Stimulated activated naive CD8-positive, alpha-beta T cell treated with anti-CD3 and anti-CD28 coated beads, Interleukin-15, Interleukin-2, amounts not matched to agents 100 U/mL and 50 U/mL, for 24 hours (primary cell): ENCODE data around the gene GPR132.
A peak's percentile ranks its signal among the peaks of the same experiment; 100 is the strongest.

Experiments used
- ATAC-seq: fragments of 150-1000 bp; cut with Tn5 transposase; one replicate; pipeline ENCODE4 v1.10.0; 2021
- DNase-seq: peaks from one replicate; pipeline ENCODE4 v3.0.0; 2021

The GPR132 gene

GRCh38 chr14:105061428-105062047 is 3.7 kb downstream of the GPR132 start:
- ATAC-seq (peak; percentile 56), DNase-seq (peak; percentile 84)

- DNase-seq (peak; percentile 70), ATAC-seq (no peak)
Measured at GRCh38 chr14:105060751-105061427, 4.3 kb downstream of the GPR132 start.

GRCh38 chr14:105059925-105060565 is 5.2 kb downstream of the GPR132 start:
- DNase-seq = peak; percentile 45
- no peak for ATAC-seq

- DNase-seq (peak; percentile 69), ATAC-seq (peak; percentile 59)
Measured at GRCh38 chr14:105059035-105059924, 6.0 kb downstream of the GPR132 start.

GRCh38 chr14:105058521-105059034 is 6.7 kb downstream of the GPR132 start:
- no peak for DNase-seq
- no peak for ATAC-seq

GRCh38 chr14:105056303-105056831 is 8.9 kb downstream of the GPR132 start:
- ATAC-seq (no peak), DNase-seq (no peak)

- ATAC-seq (no peak), DNase-seq (no peak)
Measured at GRCh38 chr14:105055736-105056302, 9.4 kb downstream of the GPR132 start.

GRCh38 chr14:105055334-105055733 is 9.9 kb downstream of the GPR132 start:
- DNase-seq = peak; percentile 0
- no peak for ATAC-seq

GRCh38 chr14:105053996-105054395 is 11.2 kb downstream of the GPR132 start:
- no peak for DNase-seq
- no peak for ATAC-seq

- ATAC-seq = no peak
Measured at GRCh38 chr14:105053421-105053820, 11.8 kb downstream of the GPR132 start.

GRCh38 chr14:105052110-105052458 is 13.1 kb downstream of the GPR132 start:
- ATAC-seq = no peak
- DNase-seq = no peak

More at GRCh38 chr14:105053421-105053820, 11.8 kb downstream of the GPR132 start:
- no peak for DNase-seq

- ATAC-seq = no peak
- DNase-seq = no peak
Measured at GRCh38 chr14:105051182-105052109, 13.8 kb downstream of the GPR132 start.

- DNase-seq = no peak
- ATAC-seq = no peak
Measured at GRCh38 chr14:105050551-105050897, 14.7 kb downstream of the GPR132 start.

GRCh38 chr14:105049753-105050550 is 15.3 kb downstream of the GPR132 start:
- ATAC-seq = no peak
- DNase-seq = no peak

- DNase-seq = no peak
- no peak for ATAC-seq
Measured at GRCh38 chr14:105047283-105048016, 17.8 kb downstream of the GPR132 start.

GRCh38 chr14:105046891-105047282 is 18.3 kb downstream of the GPR132 start:
- DNase-seq (no peak), ATAC-seq (no peak)

- peak; percentile 97 for DNase-seq
- peak; percentile 92 for ATAC-seq
Measured at GRCh38 chr14:105045710-105046326, 19.4 kb downstream of the GPR132 start.

- DNase-seq (no peak), ATAC-seq (no peak)
Measured at GRCh38 chr14:105043641-105044040, 21.6 kb downstream of the GPR132 start.

GRCh38 chr14:105042813-105043212 is 22.4 kb downstream of the GPR132 start:
- no peak for ATAC-seq
- no peak for DNase-seq
